Activated CD8-positive, alpha-beta T cell treated with anti-CD3 and anti-CD28 coated beads for 36 hours (primary cell): Measurements from ENCODE around the gene TNNT2. TPM values are rescaled to one million over a fixed set of nuclear protein-coding genes. Genes with fewer than 3 reads are reported as not detected.

Experiments
- ATAC-seq: fragments of 200-7000 bp; cut with Tn5 transposase; one replicate; pipeline ENCODE4 v1.10.0; 2021; ENCODE audit warnings: mild to moderate bottlenecking, moderate library complexity
- CTCF ChIA-PET: fragments of 350-600 bp; sonication (Branson Sonifier 250); formaldehyde crosslinking; loops from one replicate; lab custom pipeline; 2021; ENCODE audit warnings: antibody characterized with exemption; lab: Charles Lee
- POLR2A ChIA-PET: fragments of 350-600 bp; sonication (Branson Sonifier 250); formaldehyde crosslinking; loops from one replicate; lab custom pipeline; 2021; ENCODE audit warnings: antibody characterized with exemption; lab: Charles Lee
- DNase-seq: peaks from one replicate; pipeline ENCODE4 v3.0.0-alpha.2; 2020
- H3K27ac Mint-ChIP-seq: one replicate; pipeline ENCODE4 v1.8.0; 2021; ENCODE audit warnings: mild to moderate bottlenecking, mixed read lengths
- H3K27me3 Mint-ChIP-seq: one replicate; pipeline ENCODE4 v1.8.0; 2021; ENCODE audit warnings: mixed read lengths
- H3K36me3 Mint-ChIP-seq: one replicate; pipeline ENCODE4 v1.8.0; 2021; ENCODE audit warnings: low read depth, mixed read lengths
- H3K4me1 Mint-ChIP-seq: one replicate; pipeline ENCODE4 v1.8.0; 2021; ENCODE audit warnings: low read depth, mixed read lengths
- H3K4me3 Mint-ChIP-seq: one replicate; pipeline ENCODE4 v1.8.0; 2021; ENCODE audit warnings: mild to moderate bottlenecking, moderate library complexity, mixed read lengths
- H3K9me3 Mint-ChIP-seq: one replicate; pipeline ENCODE4 v1.8.0; 2021; ENCODE audit warnings: mixed read lengths
- CTCF ChIP-seq: fragments of 200-600 bp; IDR thresholded peaks from one replicate; pipeline ENCODE4 v1.8.0; 2022; ENCODE audit warnings: antibody characterized with exemption, mild to moderate bottlenecking
- intact Hi-C: fragments of 100-400 bp; cut with micrococcal nuclease; formaldehyde crosslinking; loops from one replicate; pipeline ENCODE4 v1.10.0; 2022
- total RNA-seq, 2 experiments: library from RNA; stranded (reverse); gene quantifications; one replicate each; pipeline ENCODE4 v1.2.3, GENCODE V29; 2021

TNNT2 gene
- total RNA-seq, 2 experiments from 2014 or later = not detected

- Mint-ChIP-seq H3K9me3 (no peaks in the 10 kb centered on the region), H3K36me3 (no peaks in the 10 kb centered on the region), H3K27me3 (no peaks in the 10 kb centered on the region), H3K27ac (no peak overlapping the region), H3K4me3 (no peak overlapping the region), H3K4me1 (no peaks in the 10 kb centered on the region)
- ATAC-seq (no peak), DNase-seq (no peak)
- ChIA-PET CTCF (interaction anchor here (0.7 to 1.5 kb wide), 4 partner anchors 10 to 73 kb away, joined by 3 to 4 read pairs (median 4); no protein-coding TSS in a partner anchor), POLR2A (no interaction called here)
- no peak for TF ChIP-seq CTCF
- intact Hi-C loops = no loop called here
Observed at GRCh38 chr1:201418461-201418860, 41.0 kb upstream of the TNNT2 start.

- CTCF ChIA-PET = no interaction called here
- no peak for ATAC-seq
- intact Hi-C loops = no loop called here
- no peak overlapping the region for H3K4me3 Mint-ChIP-seq
- POLR2A ChIA-PET = no interaction called here
- H3K4me1 Mint-ChIP-seq = no peaks in the 10 kb centered on the region
- H3K27me3 Mint-ChIP-seq = peaks cover 3% of the 10 kb centered on the region
- no peak for TF ChIP-seq CTCF
- H3K9me3 Mint-ChIP-seq = no peaks in the 10 kb centered on the region
- no peak overlapping the region for H3K27ac Mint-ChIP-seq
- H3K36me3 Mint-ChIP-seq = no peaks in the 10 kb centered on the region
- DNase-seq = no peak
Observed at GRCh38 chr1:201414051-201414738, 36.7 kb upstream of the TNNT2 start.

- no peak overlapping the region for H3K27ac Mint-ChIP-seq
- no peak for TF ChIP-seq CTCF
- CTCF ChIA-PET = interaction anchor here (1.4 to 3.7 kb wide), 3 partner anchors 24 to 157 kb away, joined by 4 to 18 read pairs (median 7); no protein-coding TSS in a partner anchor
- no peaks in the 10 kb centered on the region for H3K9me3 Mint-ChIP-seq
- intact Hi-C loops = no loop called here
- H3K4me3 Mint-ChIP-seq = no peak overlapping the region
- ATAC-seq = no peak
- DNase-seq = no peak
- POLR2A ChIA-PET = no interaction called here
- H3K27me3 Mint-ChIP-seq = peaks cover 5% of the 10 kb centered on the region
- no peaks in the 10 kb centered on the region for H3K36me3 Mint-ChIP-seq
- H3K4me1 Mint-ChIP-seq = no peaks in the 10 kb centered on the region
Observed at GRCh38 chr1:201411292-201411691, 33.8 kb upstream of the TNNT2 start.

GRCh38 chr1:201409440-201409839 lies 32.0 kb upstream of the TNNT2 start:
- TF ChIP-seq CTCF = no peak
- Mint-ChIP-seq H3K27me3 (peaks cover 5% of the 10 kb centered on the region), H3K27ac (no peak overlapping the region), H3K36me3 (no peaks in the 10 kb centered on the region), H3K9me3 (no peaks in the 10 kb centered on the region), H3K4me1 (no peaks in the 10 kb centered on the region), H3K4me3 (no peak overlapping the region)
- ChIA-PET CTCF (interaction anchor here (0.9 to 3.7 kb wide), 14 partner anchors 8 to 157 kb away, joined by 3 to 18 read pairs (median 4); no protein-coding TSS in a partner anchor), POLR2A (interaction anchor here (1.1 kb wide), 1 partner anchor 18 kb away, joined by 3 read pairs; no protein-coding TSS in a partner anchor)
- no peak for ATAC-seq
- no peak for DNase-seq
- intact Hi-C loops = no loop called here

GRCh38 chr1:201408834-201409200 lies 31.3 kb upstream of the TNNT2 start:
- Mint-ChIP-seq H3K4me1 (no peaks in the 10 kb centered on the region), H3K4me3 (no peak overlapping the region), H3K27me3 (peaks cover 5% of the 10 kb centered on the region), H3K9me3 (no peaks in the 10 kb centered on the region), H3K27ac (no peak overlapping the region), H3K36me3 (no peaks in the 10 kb centered on the region)
- ATAC-seq (no peak), DNase-seq (no peak)
- no peak for TF ChIP-seq CTCF
- intact Hi-C loops = no loop called here
- ChIA-PET CTCF (interaction anchor here (0.9 to 3.7 kb wide), 13 partner anchors 9 to 157 kb away, joined by 3 to 18 read pairs (median 4); no protein-coding TSS in a partner anchor), POLR2A (interaction anchor here (1.1 kb wide), 1 partner anchor 17 kb away, joined by 3 read pairs; no protein-coding TSS in a partner anchor)
